ENCODE data around the gene ARHGAP25.

The ARHGAP25 gene

GRCh38 chr2:68749345-68749744, 14.7 kb downstream of the ARHGAP25 start:
- Histone ChIP-seq H3K4me2 (ENCODE audit: low read length, poor library complexity, severe bottlenecking) (no peak overlapping the region), H3K4me1 (ENCODE audit: control insufficient read depth, insufficient read depth, low read depth, low read length) (no peaks in the 10 kb centered on the region), H2BK120ac (ENCODE audit: low read depth, low read length) (no peak overlapping the region), H2AFZ (ENCODE audit: low read depth, low read length) (no peak overlapping the region), H3K18ac (ENCODE audit: low read depth in 1 of 2, low read length in 2 of 2) (peak overlapping the region in 1 of 2 experiments; percentile 56), H2AK5ac (ENCODE audit: low read length, severe bottlenecking) (no peak overlapping the region), H3K4me3 (ENCODE audit: insufficient read depth in 1 of 2, low read depth in 1 of 2, low read length in 2 of 2) (no peak overlapping the region), H3K4ac (ENCODE audit: low read depth in 1 of 2, low read length in 2 of 2) (no peak overlapping the region), H3K9me3 (ENCODE audit: control insufficient read depth, low read length) (no peaks in the 10 kb centered on the region), H4K91ac (ENCODE audit: low read length) (no peak overlapping the region), H2BK12ac (ENCODE audit: low read length in 2 of 2) (peak overlapping the region in 1 of 2 experiments; percentile 18), H3K36me3 (ENCODE audit: control insufficient read depth in 1 of 2, insufficient read depth in 2 of 2, low read depth in 1 of 2, low read length in 2 of 2) (no peaks in the 10 kb centered on the region), H2BK15ac (ENCODE audit: low read depth, poor library complexity, severe bottlenecking) (no peak overlapping the region), H3K23ac (ENCODE audit: low read length in 2 of 2) (no peak overlapping the region), H3K27me3 (ENCODE audit: control insufficient read depth in 1 of 2, insufficient read depth in 1 of 2, low read length in 2 of 2) (peaks cover 0 to 6% of the 10 kb centered on the region in 2 experiments), H3K27ac (ENCODE audit: low read length, poor library complexity, severe bottlenecking) (no peak overlapping the region), H3K9ac (ENCODE audit: low read length) (no peak overlapping the region), H3K79me1 (replicated peaks; ENCODE audit: low read length, poor library complexity, severe bottlenecking) (no peaks in the 10 kb centered on the region), H2BK5ac (ENCODE audit: low read depth, low read length, poor library complexity, severe bottlenecking) (no peak overlapping the region), H3K14ac (ENCODE audit: low read length in 2 of 2) (no peak overlapping the region), H4K8ac (ENCODE audit: low read length) (no peak overlapping the region)
- 94% methylated on average over 6 of the region's 6 CpGs for WGBS
- no peak for DNase-seq

- Histone ChIP-seq H3K23ac (ENCODE audit: low read length in 2 of 2) (no peak overlapping the region), H3K4me2 (ENCODE audit: low read length, poor library complexity, severe bottlenecking) (no peak overlapping the region), H3K9me3 (ENCODE audit: control insufficient read depth, low read length) (no peaks in the 10 kb centered on the region), H3K4me3 (ENCODE audit: insufficient read depth in 1 of 2, low read depth in 1 of 2, low read length in 2 of 2) (no peak overlapping the region), H3K36me3 (ENCODE audit: control insufficient read depth in 1 of 2, insufficient read depth in 2 of 2, low read depth in 1 of 2, low read length in 2 of 2) (no peaks in the 10 kb centered on the region), H3K4me1 (ENCODE audit: control insufficient read depth, insufficient read depth, low read depth, low read length) (no peaks in the 10 kb centered on the region), H2BK5ac (ENCODE audit: low read depth, low read length, poor library complexity, severe bottlenecking) (no peak overlapping the region), H3K4ac (ENCODE audit: low read depth in 1 of 2, low read length in 2 of 2) (peak overlapping the region in 1 of 2 experiments; percentile 19), H3K79me1 (replicated peaks; ENCODE audit: low read length, poor library complexity, severe bottlenecking) (no peaks in the 10 kb centered on the region), H3K18ac (ENCODE audit: low read depth in 1 of 2, low read length in 2 of 2) (no peak overlapping the region), H2BK15ac (ENCODE audit: low read depth, poor library complexity, severe bottlenecking) (peak overlapping the region; percentile 49), H2AK5ac (ENCODE audit: low read length, severe bottlenecking) (no peak overlapping the region), H4K91ac (ENCODE audit: low read length) (no peak overlapping the region), H3K27me3 (ENCODE audit: control insufficient read depth in 1 of 2, insufficient read depth in 1 of 2, low read length in 2 of 2) (peaks cover 0 to 3% of the 10 kb centered on the region in 2 experiments), H2AFZ (ENCODE audit: low read depth, low read length) (no peak overlapping the region), H2BK12ac (ENCODE audit: low read length in 2 of 2) (peak overlapping the region in 1 of 2 experiments; percentile 87), H3K27ac (ENCODE audit: low read length, poor library complexity, severe bottlenecking) (no peak overlapping the region), H2BK120ac (ENCODE audit: low read depth, low read length) (no peak overlapping the region), H3K9ac (ENCODE audit: low read length) (peak overlapping the region; percentile 14), H3K14ac (ENCODE audit: low read length in 2 of 2) (no peak overlapping the region), H4K8ac (ENCODE audit: low read length) (no peak overlapping the region)
- DNase-seq: no peak
- 94% methylated on average over 11 of the region's 12 CpGs for WGBS
Observed at GRCh38 chr2:68750592-68751396, 16.2 kb downstream of the ARHGAP25 start.

- H3K14ac ChIP-seq (ENCODE audit: low read length in 2 of 2): no peak overlapping the region
- H2AFZ ChIP-seq (ENCODE audit: low read depth, low read length): no peak overlapping the region
- no peak overlapping the region for H4K91ac ChIP-seq (ENCODE audit: low read length)
- no peak overlapping the region for H3K23ac ChIP-seq (ENCODE audit: low read length in 2 of 2)
- H3K27me3 ChIP-seq (ENCODE audit: control insufficient read depth in 1 of 2, insufficient read depth in 1 of 2, low read length in 2 of 2): peaks cover 0 to 3% of the 10 kb centered on the region in 2 experiments
- no peak overlapping the region for H3K27ac ChIP-seq (ENCODE audit: low read length, poor library complexity, severe bottlenecking)
- H3K36me3 ChIP-seq (ENCODE audit: control insufficient read depth in 1 of 2, insufficient read depth in 2 of 2, low read depth in 1 of 2, low read length in 2 of 2): no peaks in the 10 kb centered on the region
- no peaks in the 10 kb centered on the region for H3K79me1 ChIP-seq (replicated peaks; ENCODE audit: low read length, poor library complexity, severe bottlenecking)
- H3K18ac ChIP-seq (ENCODE audit: low read depth in 1 of 2, low read length in 2 of 2): no peak overlapping the region
- no peak overlapping the region for H2BK15ac ChIP-seq (ENCODE audit: low read depth, poor library complexity, severe bottlenecking)
- H3K4me3 ChIP-seq (ENCODE audit: insufficient read depth in 1 of 2, low read depth in 1 of 2, low read length in 2 of 2): peak overlapping the region in 1 of 2 experiments; percentile 36
- DNase-seq: peak; percentile 87
- H2BK120ac ChIP-seq (ENCODE audit: low read depth, low read length): no peak overlapping the region
- H2AK5ac ChIP-seq (ENCODE audit: low read length, severe bottlenecking): no peak overlapping the region
- H3K9me3 ChIP-seq (ENCODE audit: control insufficient read depth, low read length): peaks cover 4% of the 10 kb centered on the region
- peak overlapping the region; percentile 14 for H3K9ac ChIP-seq (ENCODE audit: low read length)
- H3K4me1 ChIP-seq (ENCODE audit: control insufficient read depth, insufficient read depth, low read depth, low read length): no peaks in the 10 kb centered on the region
- H2BK12ac ChIP-seq (ENCODE audit: low read length in 2 of 2): no peak overlapping the region
- no peak overlapping the region for H4K8ac ChIP-seq (ENCODE audit: low read length)
- no peak overlapping the region for H2BK5ac ChIP-seq (ENCODE audit: low read depth, low read length, poor library complexity, severe bottlenecking)
- 32% methylated on average over 12 of the region's 15 CpGs for WGBS
- H3K4ac ChIP-seq (ENCODE audit: low read depth in 1 of 2, low read length in 2 of 2): no peak overlapping the region
- H3K4me2 ChIP-seq (ENCODE audit: low read length, poor library complexity, severe bottlenecking): no peak overlapping the region
Observed at GRCh38 chr2:68751397-68752339, 17.1 kb downstream of the ARHGAP25 start.

GRCh38 chr2:68753318-68753717, 18.7 kb downstream of the ARHGAP25 start:
- Histone ChIP-seq H3K4me1 (ENCODE audit: control insufficient read depth, insufficient read depth, low read depth, low read length) (no peaks in the 10 kb centered on the region), H4K8ac (ENCODE audit: low read length) (no peak overlapping the region), H3K4me2 (ENCODE audit: low read length, poor library complexity, severe bottlenecking) (no peak overlapping the region), H3K4me3 (ENCODE audit: insufficient read depth in 1 of 2, low read depth in 1 of 2, low read length in 2 of 2) (no peak overlapping the region), H3K14ac (ENCODE audit: low read length in 2 of 2) (no peak overlapping the region), H3K9me3 (ENCODE audit: control insufficient read depth, low read length) (peaks cover 12% of the 10 kb centered on the region), H2BK5ac (ENCODE audit: low read depth, low read length, poor library complexity, severe bottlenecking) (no peak overlapping the region), H2BK12ac (ENCODE audit: low read length in 2 of 2) (peak overlapping the region in 1 of 2 experiments; percentile 42), H3K23ac (ENCODE audit: low read length in 2 of 2) (no peak overlapping the region), H2BK15ac (ENCODE audit: low read depth, poor library complexity, severe bottlenecking) (no peak overlapping the region), H3K18ac (ENCODE audit: low read depth in 1 of 2, low read length in 2 of 2) (no peak overlapping the region), H4K91ac (ENCODE audit: low read length) (no peak overlapping the region), H3K79me1 (replicated peaks; ENCODE audit: low read length, poor library complexity, severe bottlenecking) (no peaks in the 10 kb centered on the region), H3K27ac (ENCODE audit: low read length, poor library complexity, severe bottlenecking) (no peak overlapping the region), H3K36me3 (ENCODE audit: control insufficient read depth in 1 of 2, insufficient read depth in 2 of 2, low read depth in 1 of 2, low read length in 2 of 2) (no peaks in the 10 kb centered on the region), H2AK5ac (ENCODE audit: low read length, severe bottlenecking) (no peak overlapping the region), H2AFZ (ENCODE audit: low read depth, low read length) (no peak overlapping the region), H3K27me3 (ENCODE audit: control insufficient read depth in 1 of 2, insufficient read depth in 1 of 2, low read length in 2 of 2) (peaks cover 0 to 3% of the 10 kb centered on the region in 2 experiments), H2BK120ac (ENCODE audit: low read depth, low read length) (no peak overlapping the region), H3K9ac (ENCODE audit: low read length) (no peak overlapping the region), H3K4ac (ENCODE audit: low read depth in 1 of 2, low read length in 2 of 2) (no peak overlapping the region)
- DNase-seq: no peak
- 66% methylated on average over 3 of the region's 4 CpGs for WGBS
